Breast epithelium (tissue), 3 donors: Measurements from ENCODE around the gene IRAK1.

Source experiments
- CTCF ChIP-seq, 3 donors: fragments of 450-650 bp; IDR thresholded peaks; one replicate each; pipeline ENCODE4 v1.5.1; 2016 to 2017; ENCODE audit warnings: antibody characterized with exemption in 3 of 3, mild to moderate bottlenecking in 3 of 3, moderate library complexity in 3 of 3
- POLR2A ChIP-seq: fragments of 450-650 bp; IDR thresholded peaks from one replicate; pipeline ENCODE4 v1.6.1; 2016; ENCODE audit warnings: antibody characterized with exemption, mild to moderate bottlenecking, moderate library complexity

GRCh38 chrX:154044091-154044490 lies 24.4 kb upstream of the IRAK1 start:
- TF ChIP-seq CTCF (IDR thresholded peaks at IDR 0.05) (no peak), POLR2A (no peak)
